HS-5 (cell line): ENCODE results near the gene SNN.

Source experiments
- DNase-seq: peaks from one replicate; pipeline ENCODE4 v3.0.0-alpha.2; 2012; ENCODE audit warnings: low read depth

The SNN gene

GRCh38 chr16:11667824-11668622 lies at the start of gene SNN:
TSS of gene SNN (plus strand) at chr16:11668455. CDS start at chr16:11676060, 7,605 bp downstream.
- peak; percentile 19 for DNase-seq

DNA sequence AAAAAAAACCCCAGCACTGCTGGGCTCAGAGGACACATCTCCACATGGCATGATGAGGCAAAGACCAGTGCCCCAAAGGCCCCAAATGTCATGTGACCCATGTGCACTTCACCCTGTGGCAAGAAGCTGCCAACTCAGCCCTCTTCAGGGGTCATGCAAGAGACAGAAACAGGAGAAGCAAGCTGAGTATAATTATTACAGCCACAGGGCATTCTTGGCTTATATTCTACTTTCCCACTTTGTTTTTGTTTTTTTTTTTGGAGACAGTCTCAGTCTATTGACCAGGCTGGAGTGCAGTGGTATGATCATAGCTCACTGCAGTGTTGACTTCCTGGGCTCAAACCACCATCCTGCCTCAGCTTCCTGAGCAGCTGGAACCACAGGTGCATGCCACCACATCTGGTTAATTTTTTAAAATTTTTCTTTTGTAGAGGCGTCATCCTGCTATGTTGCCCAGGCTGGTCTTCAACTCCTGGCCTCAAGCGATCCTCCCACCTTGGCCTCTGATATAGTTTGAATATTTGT lies 48.9 kb upstream of the SNN start:
- DNase-seq = no peak

- no peak for DNase-seq
Measured at GRCh38 chr16:11620243-11621003, 47.8 kb upstream of the SNN start.

GRCh38 chr16:11621539-11621919 lies 46.7 kb upstream of the SNN start:
- DNase-seq = no peak

GRCh38 chr16:11621920-11622651 lies 46.2 kb upstream of the SNN start:
- no peak for DNase-seq

DNA sequence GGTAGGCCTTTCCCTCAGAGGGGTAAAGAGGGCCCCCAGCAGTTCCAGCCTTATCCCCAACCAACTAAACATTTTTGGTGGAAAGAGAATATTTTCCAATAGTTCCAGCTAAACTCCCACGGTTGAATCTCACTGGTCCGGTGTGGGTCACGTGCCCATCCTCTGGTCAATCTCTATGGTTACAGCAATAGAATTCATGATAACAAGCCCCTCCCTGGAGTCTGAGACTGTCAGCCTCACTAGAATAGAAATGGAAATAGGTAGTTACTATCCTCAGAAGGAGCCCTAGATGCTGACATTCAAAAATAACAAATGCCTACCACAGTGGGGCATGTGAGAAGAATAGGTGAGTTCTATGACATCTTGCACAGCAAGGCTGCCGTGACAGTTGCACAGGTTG lies 44.0 kb upstream of the SNN start:
- DNase-seq = no peak

DNA sequence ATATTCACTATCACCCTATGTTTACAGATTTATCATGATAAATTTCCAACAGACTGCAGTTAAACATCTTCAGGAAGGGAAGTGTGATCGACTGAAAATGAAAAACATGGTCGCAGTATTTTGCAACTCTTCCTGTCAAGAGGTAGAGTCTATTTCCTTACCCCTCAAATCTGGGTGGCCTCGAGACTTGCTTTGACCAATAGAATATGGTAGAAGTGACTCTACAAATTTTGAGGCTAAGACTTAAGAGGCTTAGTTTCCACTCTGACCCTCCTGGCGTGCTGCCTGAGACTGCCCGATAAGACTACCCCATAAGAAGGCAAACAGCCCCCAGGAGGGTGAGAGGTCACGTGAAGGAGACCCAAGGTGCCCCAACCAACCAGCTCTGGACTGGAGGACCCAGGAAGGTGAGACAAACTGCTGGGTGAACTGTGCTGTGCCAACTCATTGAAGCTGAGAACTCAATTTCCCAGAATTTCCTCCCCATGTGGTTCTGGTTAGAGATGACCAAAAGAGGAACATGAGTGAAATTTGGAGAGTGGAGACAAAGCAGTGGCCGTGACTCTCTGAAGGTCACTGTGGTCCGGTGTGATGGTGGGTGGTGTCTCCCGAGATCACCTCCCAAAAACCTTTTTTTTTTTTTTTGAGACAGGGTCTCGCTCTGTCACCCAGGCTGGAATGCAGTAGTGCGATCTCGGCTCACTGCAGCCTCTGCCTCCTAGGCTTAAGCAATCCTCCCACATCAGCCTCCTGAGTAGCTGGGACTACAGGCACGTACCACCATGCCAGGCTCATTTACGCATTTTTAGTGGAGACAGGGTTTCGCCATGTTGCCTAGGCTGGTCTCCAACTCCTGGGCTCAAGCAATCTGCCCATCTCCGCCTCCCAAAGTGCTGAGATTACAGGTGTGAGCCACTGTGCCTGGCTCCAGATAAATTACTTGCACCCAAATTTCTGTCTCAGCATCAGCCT lies 43.3 kb upstream of the SNN start:
- DNase-seq = no peak

DNA sequence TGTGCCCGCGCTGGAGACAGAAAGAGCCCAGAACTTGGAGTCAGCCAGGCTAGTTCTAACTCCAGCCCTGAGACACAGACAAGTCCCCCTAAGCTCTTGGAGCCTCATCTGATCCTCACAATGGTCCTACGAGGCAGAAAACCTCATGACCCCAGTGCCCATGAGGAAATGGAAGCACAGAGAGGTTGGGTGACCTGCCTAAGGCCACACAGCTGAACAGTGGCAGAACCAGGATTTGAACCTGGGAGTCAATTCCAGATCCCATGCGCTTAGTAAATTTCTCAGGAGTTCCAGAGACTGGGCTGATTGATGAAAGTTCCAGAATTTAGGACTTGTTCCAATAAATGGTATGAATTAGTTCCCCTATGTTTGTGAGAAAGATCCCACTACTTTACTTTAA lies 42.5 kb upstream of the SNN start:
- no peak for DNase-seq

DNA sequence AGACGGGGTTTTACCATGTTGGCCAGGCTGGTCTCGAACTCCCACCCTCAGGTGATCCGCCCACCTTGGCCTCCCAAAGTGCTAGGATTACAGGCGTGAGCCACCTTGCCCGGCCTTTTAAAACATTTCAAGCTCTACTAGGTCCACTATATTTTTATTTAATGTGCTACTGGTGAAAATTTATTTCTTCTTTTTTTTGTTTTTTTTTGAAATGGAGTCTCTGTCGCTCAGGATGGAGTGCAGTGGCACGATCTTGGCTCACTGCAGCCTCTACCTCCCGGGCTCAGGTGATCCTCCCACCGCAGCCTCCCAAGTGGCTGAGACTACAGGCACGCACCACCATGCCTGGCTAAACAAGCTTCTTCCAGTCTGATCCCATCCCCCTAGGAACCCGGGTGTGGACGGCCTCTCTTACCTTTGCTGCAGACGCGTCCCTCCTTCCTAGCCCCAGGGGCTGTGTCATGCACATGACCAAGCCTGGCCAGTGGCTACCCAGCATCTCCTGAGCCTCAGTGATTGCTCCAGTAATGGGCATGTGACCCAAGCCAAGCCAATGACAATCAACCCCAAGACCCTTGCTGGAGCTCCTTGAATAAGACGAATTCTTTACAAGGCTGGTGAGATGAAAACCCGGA lies 41.5 kb upstream of the SNN start:
- no peak for DNase-seq

DNA sequence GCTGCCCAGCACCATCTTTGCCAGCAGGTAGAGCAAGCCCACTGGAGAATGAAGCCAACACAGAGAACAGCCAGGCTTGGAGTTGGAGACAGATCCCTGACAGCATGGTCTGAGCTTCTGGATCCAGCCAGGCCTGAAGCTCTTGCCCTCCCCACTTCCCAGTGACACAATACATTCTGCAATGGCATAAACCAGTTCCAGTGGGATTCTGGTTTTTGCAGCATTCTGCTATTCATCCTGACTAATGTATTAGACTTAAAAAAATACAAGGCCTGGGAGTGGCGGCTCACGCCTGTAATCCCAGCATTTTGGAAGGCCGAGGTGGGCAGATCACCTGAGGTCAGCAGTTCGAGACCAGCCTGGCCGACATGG lies 41.0 kb upstream of the SNN start:
- DNase-seq = no peak

DNA sequence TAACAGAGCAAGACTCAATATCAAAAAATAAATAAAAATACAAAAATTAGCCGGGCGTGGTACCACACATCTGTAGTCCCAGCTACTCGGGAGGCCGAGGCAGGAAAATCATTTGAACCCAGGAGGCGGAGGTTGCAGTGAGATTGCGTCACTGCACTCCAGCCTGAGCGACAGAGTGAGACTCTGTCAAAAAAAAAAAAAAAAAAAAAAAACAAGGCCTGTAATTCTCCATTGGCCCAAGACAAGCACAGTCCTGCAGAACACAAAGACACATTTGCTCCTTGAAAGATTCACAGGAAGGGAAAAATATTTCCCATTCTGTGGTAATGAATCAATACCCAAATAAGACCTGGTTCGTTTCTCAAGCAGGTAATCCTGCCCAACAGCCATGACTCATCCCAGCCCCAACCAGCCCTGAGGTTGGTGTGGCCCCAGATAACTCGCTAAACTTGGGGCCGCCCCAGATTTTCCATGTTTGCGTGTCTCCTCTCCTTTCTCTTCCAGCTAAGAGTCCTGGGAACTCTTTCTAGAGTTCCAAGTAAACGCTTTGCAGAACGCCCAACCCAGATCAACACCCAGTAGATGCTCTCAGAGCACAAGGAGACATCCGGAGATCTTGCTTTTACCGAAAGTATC lies 40.3 kb upstream of the SNN start:
- peak; percentile 64 for DNase-seq

- DNase-seq = no peak
Measured at GRCh38 chr16:11629071-11630030, 38.9 kb upstream of the SNN start.

DNA sequence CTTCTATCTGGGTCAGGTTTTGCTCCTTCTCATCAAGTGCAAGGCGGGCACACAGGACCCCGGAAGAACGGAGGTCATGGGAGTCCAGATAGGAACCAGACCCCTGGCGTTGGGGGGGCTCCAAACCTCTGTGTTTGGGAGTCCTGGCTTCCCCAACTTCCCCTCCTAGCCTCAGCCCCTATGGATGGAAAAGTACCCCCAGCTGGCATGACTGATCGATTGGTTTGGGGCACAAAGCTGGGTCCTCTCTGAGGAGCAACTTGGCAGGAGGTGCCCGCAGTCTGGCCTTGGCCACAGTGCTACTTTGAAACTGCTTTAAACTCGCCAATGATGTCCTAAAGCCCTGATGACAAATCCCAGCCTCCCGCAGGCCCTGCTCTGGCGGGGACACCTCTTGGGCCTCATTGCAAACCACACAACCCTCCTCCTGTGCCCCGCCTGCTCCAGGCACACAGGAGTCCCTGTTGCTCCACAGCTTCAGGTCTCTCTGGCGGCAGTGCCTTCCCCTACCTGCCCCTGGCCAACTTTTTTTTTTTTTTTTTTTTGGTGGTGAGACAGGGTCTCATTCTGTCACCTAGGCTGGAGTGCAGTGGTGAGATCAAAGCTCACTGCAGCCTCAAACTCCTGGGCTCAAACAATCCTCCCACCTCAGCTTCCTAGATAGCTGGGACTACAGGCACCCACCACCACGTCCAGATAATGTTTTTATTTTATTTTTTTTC lies 38.0 kb upstream of the SNN start:
- no peak for DNase-seq

DNA sequence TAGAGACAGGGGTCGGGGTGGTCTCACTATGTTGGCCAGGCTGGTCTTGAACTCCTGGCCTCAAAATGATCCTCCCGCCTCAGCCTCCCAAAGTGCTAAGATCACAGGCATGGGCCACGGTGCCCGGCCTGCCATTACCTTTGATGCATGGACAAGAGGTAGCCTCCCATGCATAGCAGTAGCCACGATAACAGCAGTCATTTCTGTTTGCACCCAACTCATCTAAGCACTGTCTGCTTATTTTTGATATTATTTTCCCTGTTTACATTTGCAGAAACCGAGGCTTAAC lies 37.5 kb upstream of the SNN start:
- DNase-seq = no peak

DNA sequence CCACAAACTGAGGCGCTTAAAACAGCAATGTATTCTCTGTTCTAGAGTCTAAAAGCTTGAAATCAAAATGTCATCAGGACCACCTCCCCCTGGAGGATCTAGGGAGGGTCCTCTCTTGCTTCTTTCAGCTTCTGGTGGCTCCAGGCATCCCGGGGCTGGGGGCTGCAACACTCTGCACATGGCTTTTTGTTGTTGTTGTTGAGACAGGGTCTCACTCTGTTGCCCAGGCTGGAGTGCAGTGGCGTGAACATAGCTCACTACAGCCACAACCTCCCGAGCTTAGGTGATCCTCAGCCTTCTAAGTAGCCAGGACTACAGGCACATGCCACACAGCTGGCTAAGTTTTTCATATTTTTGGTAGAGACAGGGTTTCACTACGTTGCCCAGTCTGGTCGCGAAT lies 37.0 kb upstream of the SNN start:
- no peak for DNase-seq

DNA sequence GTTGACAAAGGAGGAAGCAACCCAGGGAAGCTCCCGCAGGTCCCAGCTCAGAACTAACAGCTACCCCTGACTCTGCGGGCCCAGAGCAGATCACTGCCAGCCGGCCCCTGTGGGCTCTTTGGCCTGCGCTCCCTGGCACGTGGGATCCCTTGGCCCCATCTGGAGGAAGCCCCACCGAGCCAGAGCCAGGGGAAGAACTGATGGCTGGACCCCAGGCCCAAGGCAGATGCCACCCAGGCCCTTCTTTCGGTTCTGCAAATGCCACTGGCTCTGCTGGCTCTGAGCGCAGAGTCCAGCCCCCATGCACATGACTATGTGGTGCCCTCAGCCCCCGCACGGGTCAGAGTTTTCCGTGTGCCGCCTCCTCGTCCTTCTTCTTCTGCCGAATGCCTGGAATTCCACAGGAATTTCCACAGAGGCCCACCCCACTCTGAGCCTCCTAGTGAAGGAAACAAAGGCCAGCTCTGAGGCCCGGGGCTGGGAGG lies 35.8 kb upstream of the SNN start:
- DNase-seq = no peak

DNA sequence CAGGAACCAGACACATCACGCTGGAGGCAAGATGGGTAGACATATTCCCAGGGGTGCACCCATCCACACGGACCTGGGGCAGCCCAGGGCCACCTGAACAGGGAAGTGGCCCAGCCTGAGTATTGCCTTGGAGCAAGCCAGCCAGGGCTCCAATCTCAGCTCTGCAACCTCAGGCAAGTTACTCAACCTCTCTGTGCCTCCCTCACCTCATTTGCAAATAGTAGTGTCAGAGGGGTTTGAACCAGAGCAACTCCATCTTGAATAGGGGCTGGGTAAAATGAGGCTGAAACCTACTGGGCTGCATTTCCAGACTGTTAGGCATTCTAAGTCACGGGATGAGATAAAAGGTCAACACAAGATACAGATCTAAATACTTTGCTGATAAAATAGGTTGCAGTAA lies 35.1 kb upstream of the SNN start:
- no peak for DNase-seq

DNA sequence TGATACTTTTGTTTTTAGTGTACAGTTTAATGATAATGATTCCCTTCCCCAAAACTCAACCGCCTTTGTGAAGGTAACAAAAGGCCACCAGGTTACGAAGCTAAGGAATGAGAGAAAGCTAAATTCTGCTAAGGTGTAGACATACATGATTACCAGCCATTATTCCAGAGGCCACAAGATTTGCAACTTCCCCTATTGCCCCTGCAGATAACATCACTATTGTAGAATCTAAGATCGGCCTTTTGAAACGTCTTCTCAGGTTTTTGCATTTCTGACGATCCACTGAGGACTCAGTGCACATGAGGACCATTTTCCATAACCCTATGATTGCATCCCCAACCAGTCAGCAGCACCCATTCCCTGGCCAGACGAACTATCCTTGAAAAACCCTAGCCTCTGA lies 33.9 kb upstream of the SNN start:
- no peak for DNase-seq
